T47D (cell line): ENCODE data around the gene PGRMC2.

Experiments
- DNase-seq, 2 experiments: peaks; one replicate each; pipeline versions ENCODE4 v3.0.0 to v3.0.0-alpha.2; 2011 to 2012; ENCODE audit warnings: low read depth in 1 of 2, low spot score in 1 of 2
- JUND ChIP-seq: IDR thresholded peaks from 2 replicates; pipeline ENCODE4 v1.6.1; 2012; ENCODE audit warnings: low read depth
- in situ Hi-C: cut with HindIII; loops from 2 replicates; pipeline ENCODE4 v1.10.0; 2016; ENCODE audit warnings: low sequenced_read_pairs, low pct_unique_long_range_greater_than_20kb

PGRMC2 gene

DNA sequence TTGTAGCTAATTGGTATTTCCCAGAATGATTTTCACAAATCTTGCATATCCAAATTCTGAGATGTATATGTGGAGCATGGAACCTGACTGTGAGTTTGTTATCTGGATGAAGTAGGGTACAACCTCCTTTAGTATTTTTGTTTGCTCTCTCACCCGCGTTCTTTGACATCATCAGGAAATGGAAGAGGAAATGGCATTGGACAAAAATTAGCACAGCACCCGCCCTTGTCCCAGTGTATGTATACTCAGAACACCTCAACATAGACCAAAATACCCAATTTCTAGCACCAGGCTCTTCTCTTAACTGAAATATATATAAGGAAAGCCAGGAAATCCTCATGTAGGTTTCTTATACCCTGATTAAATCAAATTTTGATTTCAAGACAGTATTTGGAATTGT is 6.9 kb upstream of the PGRMC2 start:
- no peak for DNase-seq
- TF ChIP-seq JUND = no peak
- in situ Hi-C loops = no loop called here

DNA sequence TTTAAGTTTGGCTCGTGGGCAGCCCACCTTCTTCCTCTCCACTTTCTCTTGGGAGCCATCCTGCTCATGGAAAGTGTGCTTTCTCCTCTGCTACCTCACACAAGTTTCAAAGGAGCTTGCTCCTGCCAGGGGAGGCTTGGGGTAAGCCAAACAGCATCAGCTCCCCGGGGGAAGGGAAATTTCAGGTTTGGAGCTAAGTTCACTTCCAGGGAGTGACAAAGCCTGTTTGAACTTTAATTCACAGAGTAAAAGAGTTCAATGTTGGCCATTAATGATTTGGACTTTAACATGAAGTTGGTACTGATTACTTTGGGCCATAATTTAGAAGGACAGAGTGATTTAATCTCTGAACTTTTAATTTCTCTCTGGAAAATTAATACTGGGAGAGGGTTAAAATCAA is 4.7 kb upstream of the PGRMC2 start:
- in situ Hi-C loops = no loop called here
- no peak for DNase-seq
- no peak for TF ChIP-seq JUND

GRCh38 chr4:128291096-128291495 is 3.5 kb upstream of the PGRMC2 start:
- no peak for DNase-seq
- no peak for TF ChIP-seq JUND
- in situ Hi-C loops = no loop called here

DNA sequence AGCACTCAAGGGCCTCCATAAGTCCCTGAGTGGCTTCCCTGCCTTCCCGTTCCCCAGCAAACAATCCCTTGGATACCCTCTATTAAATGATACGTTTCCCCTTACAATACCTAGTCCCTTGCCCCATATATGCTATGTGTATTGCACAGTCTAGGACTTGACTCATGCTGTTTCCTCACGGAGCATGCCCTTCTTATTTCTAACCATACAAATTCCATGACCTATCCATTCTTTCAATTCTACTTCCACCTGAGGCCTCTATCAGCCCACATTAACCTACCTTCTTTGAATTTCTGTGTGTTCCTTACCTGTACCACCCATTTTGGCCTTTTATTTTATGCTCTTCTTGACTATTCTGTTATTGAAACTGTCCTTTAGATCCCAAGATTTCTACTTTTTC is 2.9 kb upstream of the PGRMC2 start:
- in situ Hi-C loops = no loop called here
- TF ChIP-seq JUND = no peak
- DNase-seq = no peak

GRCh38 chr4:128289523-128290158 is 2.0 kb upstream of the PGRMC2 start:
- no peak for TF ChIP-seq JUND
- in situ Hi-C loops = no loop called here
- no peak for DNase-seq

- peak in 1 of 2 experiments; percentile 90 for DNase-seq
- no peak for TF ChIP-seq JUND
- in situ Hi-C loops = no loop called here
Observed at GRCh38 chr4:128288689-128289106, 1.1 kb upstream of the PGRMC2 start.

DNA sequence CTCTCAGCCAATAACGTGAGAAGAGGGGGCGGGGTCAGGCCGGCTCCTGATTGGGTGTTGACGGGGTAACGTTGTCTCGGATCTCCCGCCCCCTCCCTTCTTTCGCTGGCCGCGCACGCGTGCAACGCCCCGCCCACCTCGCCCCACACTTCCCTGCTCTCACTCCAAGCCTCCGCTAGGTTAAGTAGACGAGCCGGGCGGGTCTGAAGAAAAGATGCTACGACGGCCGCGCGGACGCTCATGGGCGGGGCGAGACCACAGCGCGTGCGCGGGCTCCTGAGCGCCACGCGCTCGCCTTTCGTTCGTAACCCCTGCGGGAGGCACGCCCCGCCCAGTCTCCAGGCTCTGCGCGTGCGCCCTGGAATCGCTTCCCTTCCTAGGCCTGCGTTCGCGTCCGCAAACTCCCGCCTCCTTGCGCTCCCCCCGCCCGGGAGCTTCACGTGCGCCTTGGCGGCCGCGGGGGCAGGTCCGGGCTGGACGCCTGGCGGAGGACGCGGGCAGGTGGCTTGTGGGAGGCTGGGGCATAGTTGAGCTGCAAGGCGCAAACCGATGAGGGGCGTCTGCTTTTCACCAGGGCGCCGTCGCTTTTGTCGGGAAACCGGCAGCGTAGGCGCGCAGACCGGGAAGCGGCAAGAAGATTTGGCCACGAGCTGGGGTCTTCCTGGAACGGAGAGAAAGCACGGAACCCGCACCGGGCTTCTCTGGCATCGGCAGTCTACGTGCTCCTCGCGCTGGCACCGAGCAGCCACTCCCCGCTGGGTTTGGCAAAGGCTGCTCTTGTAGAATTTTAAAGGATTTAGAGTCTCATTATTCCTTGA is 467 bp upstream of the PGRMC2 start:
- in situ Hi-C loops = no loop called here
- peak; percentile 81 to 98 for DNase-seq
- no peak for TF ChIP-seq JUND

- no peak for TF ChIP-seq JUND
- in situ Hi-C loops = no loop called here
- DNase-seq = peak; percentile 12 to 43
Observed at GRCh38 chr4:128286474-128287058, 1.0 kb downstream of the PGRMC2 start.

GRCh38 chr4:128285085-128285997 is 2.3 kb downstream of the PGRMC2 start:
- TF ChIP-seq JUND = no peak
- DNase-seq = peak in 1 of 2 experiments; percentile 28
- in situ Hi-C loops = no loop called here

- in situ Hi-C loops = no loop called here
- peak; percentile 8 to 55 for DNase-seq
- TF ChIP-seq JUND = no peak
Observed at GRCh38 chr4:128284317-128284716, 3.3 kb downstream of the PGRMC2 start.

DNA sequence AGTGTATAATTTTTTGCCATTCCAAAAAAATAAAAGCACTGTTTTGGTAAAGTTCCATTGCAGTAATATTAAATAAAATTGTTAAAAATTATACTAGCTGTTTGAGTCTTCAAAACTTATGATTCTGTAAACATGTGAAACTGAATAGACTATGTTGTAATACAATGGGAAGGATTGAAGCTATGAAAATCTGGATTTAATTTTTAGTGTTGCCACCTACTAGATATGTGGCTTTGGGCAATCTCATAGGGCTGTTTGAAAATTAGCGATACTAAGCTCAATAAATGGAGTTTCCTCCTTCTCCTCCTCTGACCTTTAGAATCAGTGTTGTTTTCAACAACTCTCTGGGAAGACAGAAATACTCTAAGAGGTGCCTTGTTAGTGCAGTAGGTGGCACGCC is 4.5 kb downstream of the PGRMC2 start:
- no peak for DNase-seq
- TF ChIP-seq JUND = no peak
- in situ Hi-C loops = no loop called here

GRCh38 chr4:128282516-128282915 is 5.1 kb downstream of the PGRMC2 start:
- in situ Hi-C loops = no loop called here
- TF ChIP-seq JUND = no peak
- DNase-seq = no peak
